Hindlimb muscle (tissue), 1 donor: Measurements from ENCODE around the gene CFAP210. TPM values are rescaled to one million over a fixed set of nuclear protein-coding genes. Genes with fewer than 3 reads are reported as not detected.

ENCODE experiments used
- DNase-seq: peaks from one replicate; pipeline ENCODE4 v3.0.0-alpha.2; 2013
- polyA plus RNA-seq: library from polyadenylated mRNA; unstranded; fragments of 120-200 nt; gene quantifications from one replicate; pipeline ENCODE4 v1.2.1, GENCODE V29; 2013; ENCODE audit not compliant: insufficient read length

Gene CFAP210
- not detected for polyA plus RNA-seq

DNA sequence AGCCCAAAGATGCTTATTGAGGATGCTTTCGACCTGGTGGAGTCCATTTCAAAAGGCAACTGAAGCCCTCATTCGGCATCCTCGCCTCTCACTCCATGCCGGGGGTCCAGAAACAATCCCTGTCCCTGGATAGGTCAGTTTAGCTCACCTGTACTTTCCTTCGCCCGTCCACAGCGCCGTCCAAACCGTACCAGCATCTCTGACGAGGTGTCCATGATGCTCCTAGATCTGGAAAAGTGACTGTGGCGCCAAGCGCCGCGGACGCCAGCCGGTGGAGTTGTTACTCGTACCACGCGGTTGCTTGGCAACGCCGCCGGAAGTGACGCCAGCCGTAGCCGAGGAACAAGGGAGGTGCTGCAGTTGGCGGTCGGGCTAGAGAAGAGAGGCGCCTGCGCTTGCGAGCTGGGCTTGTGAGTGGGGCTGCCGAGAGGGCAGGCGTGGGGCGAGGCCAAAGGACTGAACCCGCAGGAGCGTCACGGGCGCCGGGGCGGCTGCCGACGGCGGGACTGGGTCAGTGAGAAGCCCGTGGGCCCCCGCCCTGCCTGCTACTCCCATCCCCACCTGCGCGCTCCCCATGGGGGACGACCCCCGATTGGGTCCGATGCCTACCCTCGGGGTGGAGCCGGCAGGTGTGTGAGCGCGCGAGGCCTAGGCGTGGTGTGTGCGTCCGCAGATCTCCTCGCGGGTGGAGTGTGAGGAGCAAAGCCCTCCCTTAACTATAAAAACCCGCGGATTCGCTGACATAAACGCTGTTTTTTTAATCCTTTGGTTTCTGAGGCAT is at the start of gene CFAP210, which contains the start of gene PHOSPHO2:
CFAP210 (minus strand) TSS at position 293 of the 781 bp plus-strand sequence; CDS start at position 215, 78 bp downstream.
PHOSPHO2 (plus strand) TSS at position 357 of the 781 bp plus-strand sequence. CDS start 6,503 bp downstream, outside the sequence.
- peak; percentile 96 for DNase-seq

GRCh38 chr2:169743549-169743948 is 49.3 kb upstream of the CFAP210 start:
- no peak for DNase-seq

DNA sequence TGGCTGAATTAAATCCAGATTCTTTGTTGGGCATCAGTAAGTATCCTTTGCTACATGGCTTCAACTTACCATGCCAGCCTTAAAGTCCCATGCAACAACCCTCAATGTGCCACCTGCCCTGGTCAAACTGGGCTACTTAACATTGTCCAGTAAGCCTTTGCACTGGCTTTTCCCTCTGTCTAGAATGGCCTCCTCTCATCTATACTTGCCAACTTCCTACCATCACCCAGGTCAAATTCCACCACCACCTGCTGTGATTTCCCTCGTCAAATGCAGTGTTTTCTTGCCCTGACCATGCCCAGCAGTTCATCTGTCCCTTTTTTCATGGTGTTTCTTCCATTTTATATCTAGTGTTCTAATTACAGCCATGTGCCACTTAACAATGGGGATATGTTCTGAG is 45.1 kb upstream of the CFAP210 start:
- no peak for DNase-seq

- DNase-seq = no peak
Observed at GRCh38 chr2:169738566-169739229, 44.5 kb upstream of the CFAP210 start.

GRCh38 chr2:169736902-169737301 is 42.7 kb upstream of the CFAP210 start:
- no peak for DNase-seq

DNA sequence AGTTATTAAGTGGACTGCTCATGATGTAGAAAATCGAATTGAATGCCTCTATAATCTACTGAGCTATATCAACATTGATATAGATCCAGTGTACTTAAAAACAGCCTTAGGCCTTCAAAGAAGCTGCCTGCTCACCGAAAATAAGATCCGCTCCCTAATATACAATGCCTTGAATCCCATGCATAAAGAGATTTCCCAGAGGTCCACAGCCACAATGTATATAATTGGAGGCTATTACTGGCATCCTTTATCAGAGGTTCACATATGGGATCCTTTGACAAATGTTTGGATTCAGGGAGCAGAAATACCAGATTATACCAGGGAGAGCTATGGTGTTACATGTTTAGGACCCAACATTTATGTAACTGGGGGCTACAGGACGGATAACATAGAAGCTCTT is 41.4 kb upstream of the CFAP210 start:
- DNase-seq = no peak

- no peak for DNase-seq
Observed at GRCh38 chr2:169734169-169734847, 40.1 kb upstream of the CFAP210 start.

DNA sequence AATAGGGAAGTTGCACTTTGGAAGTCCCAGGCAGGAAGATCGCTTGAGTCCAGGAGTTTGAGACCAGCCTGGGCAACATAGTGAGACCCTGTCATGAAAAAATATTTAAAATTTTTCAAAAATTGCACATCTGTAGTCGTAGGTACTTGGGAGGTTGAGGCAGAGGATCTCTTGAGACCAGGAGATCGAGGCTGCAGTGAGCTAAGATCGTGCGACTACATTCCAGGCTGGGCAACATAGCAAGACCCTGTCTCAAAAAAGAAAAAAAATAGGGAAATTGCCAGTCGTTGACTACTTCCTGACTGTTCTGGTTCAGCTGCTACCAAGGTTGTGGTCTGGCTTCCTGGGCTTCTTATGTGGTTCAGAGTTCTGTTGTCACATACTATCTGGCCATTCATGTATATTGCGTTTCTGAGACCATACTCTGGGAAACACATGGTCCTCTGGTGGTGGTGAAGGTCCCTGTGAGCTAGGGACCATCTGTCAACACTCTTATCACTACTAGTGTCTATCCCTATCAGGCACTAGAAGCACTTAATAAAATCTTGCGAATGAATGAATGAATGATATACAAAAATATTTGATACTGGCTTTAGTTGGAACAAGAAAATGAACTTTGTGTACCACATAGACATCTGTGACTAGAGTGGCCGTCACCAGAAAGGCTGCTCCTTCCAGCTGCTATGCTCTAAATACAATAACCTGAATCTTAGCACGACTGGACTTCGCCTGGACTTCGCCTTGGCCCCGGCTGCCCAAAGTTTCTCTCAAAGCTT is 38.6 kb upstream of the CFAP210 start:
- no peak for DNase-seq

- DNase-seq = no peak
Observed at GRCh38 chr2:169732075-169732474, 37.9 kb upstream of the CFAP210 start.

DNA sequence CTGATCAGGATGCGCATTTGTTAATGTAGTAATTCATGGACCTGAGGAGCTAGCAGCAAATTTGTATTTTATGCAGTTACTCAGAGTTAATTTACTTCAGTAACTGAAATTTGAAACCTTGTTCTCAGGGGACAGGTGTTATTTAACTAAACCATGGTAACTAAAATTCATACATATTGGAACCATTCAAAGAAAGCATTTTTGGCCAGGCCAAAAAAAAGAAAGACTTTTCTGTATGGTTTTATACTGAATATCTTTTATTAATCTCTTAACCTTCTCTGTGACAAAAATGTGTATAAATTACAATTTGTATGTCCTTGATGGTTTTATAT is 35.0 kb upstream of the CFAP210 start:
- no peak for DNase-seq

DNA sequence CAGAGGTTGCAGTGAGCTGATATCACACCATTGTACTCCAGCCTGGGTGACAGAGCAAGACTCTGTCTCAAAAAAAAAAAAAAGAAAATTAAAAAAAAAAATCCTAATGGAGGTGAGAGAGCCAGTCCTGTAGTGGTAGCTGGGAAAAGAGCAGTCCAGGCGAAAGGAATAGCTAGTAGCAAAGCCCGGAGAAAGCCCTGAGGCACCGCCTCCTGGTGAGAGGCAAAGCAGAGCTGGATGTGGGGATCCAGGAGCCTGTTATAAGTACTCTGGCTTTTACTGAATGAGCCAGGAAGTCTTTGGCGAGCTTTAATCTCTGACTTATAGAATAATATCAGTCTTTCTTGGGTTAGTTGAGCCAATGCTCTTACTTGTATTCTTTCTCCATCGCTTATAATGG is 32.9 kb upstream of the CFAP210 start:
- no peak for DNase-seq

GRCh38 chr2:169721016-169721415 is 26.8 kb upstream of the CFAP210 start:
- DNase-seq = no peak

GRCh38 chr2:169718930-169719504 is 24.8 kb upstream of the CFAP210 start:
- DNase-seq = no peak

- no peak for DNase-seq
Observed at GRCh38 chr2:169717691-169718063, 23.5 kb upstream of the CFAP210 start.

DNA sequence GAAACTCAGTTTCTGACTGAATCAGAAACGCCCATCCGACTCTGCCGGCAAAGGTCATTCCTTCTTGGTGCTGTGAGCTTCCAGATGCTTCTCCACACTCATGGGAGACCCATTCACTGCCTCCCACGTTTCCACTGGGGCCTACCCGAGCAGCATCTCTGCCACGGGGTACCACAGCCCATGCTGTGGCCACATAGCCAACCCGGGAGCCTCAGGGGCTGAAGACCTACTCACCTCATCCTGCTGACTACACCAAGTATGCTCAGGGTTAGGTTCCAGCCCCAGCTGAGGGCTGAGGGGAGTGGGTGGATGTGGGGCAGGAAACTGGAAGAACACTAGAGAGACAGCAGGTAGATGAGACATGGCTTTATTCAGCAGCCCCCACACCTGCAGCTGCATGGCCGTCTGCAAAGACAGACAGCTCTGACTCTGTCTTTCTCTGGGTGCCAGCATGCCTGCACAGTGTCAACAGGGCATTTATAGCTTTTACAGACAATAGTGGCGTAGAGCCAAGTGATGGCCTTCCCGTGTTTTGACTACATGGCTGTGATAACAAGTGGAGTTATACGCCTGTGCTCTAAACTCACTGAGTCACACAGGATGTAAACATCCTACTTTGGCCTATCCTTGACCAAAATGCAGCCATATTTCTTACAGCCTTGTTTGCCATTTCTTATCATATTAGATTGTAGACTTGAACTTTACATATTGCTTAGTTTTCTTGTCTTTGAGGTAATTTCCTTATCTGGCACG is 22.9 kb upstream of the CFAP210 start:
- no peak for DNase-seq

DNA sequence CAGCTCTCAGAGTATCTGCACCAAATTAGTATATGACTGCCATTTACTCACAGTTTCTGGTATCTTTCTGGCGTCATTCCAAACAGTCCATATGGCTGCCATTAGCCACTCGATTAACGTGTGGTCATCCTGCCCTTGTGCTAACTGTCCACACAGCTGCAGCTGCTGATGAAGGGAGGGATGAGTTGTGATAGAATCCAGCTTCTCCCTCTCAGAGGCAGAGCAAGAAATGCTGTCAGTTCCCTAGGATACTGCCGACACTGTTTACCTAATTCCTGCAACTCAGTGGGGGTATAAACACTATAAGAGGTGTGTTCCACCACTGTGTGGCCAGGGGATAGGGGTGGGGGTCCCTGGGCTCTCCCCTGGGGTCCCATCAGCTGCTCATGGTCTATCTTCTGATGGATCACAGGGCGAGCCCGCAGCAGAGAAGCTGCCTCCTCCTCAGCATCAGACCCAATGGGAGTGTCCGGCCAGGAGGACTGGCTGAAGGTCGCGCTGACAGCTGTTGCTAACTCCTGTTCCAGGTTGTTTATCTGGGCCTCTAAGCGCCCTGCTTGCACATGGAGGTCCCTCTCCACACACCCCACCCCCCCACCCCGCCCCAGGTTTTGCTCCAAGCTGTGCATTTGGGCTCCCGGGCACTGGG is 22.2 kb upstream of the CFAP210 start:
- DNase-seq = no peak

DNA sequence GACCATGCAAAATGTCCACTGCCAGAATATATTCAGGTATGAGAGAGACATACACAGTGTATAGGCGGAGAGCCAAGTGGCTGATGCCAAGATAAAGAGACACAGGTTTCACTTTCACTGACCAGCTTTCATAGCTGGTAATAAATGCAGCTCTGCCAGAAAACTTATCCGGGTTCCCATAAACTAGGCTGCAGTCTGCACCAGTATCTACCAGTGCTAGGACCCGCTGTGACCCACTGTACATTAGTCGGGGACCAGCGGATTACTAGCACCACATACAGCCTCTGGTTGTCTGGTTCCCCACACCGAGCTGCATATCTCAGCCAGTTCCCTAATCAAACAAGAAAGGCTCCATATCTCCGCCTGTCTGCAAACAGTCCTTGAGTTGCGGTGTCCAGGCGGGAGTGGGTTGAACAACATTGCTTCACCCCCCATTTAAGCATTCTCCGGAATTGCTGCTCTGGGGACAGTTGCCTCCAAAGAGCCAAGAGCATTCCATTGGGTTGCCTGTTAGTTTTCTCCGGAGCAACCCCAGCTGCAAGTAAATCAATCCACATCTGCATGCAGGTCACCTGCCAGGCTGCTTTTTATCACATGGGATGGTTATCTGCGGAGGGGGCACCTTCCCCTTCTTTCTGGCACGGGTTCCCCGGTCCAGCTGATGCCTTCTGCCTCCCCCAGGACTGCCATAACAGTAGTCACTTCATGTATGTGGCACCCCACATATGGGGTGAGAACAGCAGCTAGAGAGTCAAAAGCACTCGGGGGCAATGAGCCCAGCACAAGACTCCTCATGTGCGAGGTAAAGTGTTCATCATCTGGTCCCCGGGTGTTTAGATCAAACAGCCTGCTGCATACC is 21.4 kb upstream of the CFAP210 start:
- DNase-seq = no peak

- DNase-seq = no peak
Observed at GRCh38 chr2:169714699-169715098, 20.5 kb upstream of the CFAP210 start.

GRCh38 chr2:169713331-169713730 is 19.1 kb upstream of the CFAP210 start:
- DNase-seq = no peak

- no peak for DNase-seq
Observed at GRCh38 chr2:169712791-169713227, 18.6 kb upstream of the CFAP210 start.
